K562 (cell line): ENCODE results near the gene SSH3. TPM values are rescaled to one million over a fixed set of nuclear protein-coding genes. Genes with fewer than 3 reads are reported as not detected.

Source experiments
- FOS ChIP-seq: IDR thresholded peaks from 3 replicates; pipeline ENCODE4 v1.6.1; 2011; ENCODE audit not compliant: insufficient read length; ENCODE audit errors: extremely low read depth
- FOXK1 ChIP-seq: sonication (generic); formaldehyde crosslinking; IDR thresholded peaks from 2 replicates; pipeline ENCODE4 v1.8.0; 2022; ENCODE audit warnings: missing genetic modification reagents, mild to moderate bottlenecking, borderline replicate concordance
- FOXK2 ChIP-seq, 2 experiments: fragments of 450-650 bp; IDR thresholded peaks in 1 of 2; conservative IDR thresholded peaks in 1 of 2; 2 replicates each; pipeline ENCODE4 v1.6.1; 2016; ENCODE audit warnings: low read depth in 2 of 2, mild to moderate bottlenecking in 1 of 2
- NFYB ChIP-seq: IDR thresholded peaks from 2 replicates; pipeline ENCODE4 v1.6.1; 2011; ENCODE audit warnings: mild to moderate bottlenecking, moderate library complexity; ENCODE audit not compliant: insufficient read length; ENCODE audit errors: extremely low read depth
- polyA plus RNA-seq, 8 experiments: library from polyadenylated mRNA; depleted of rRNA in 4 of 8; stranded (reverse) in 5 of 8; unstranded in 3 of 8; fragments of >200 nt; fragmentation: Nextera tagmentation in 2 of 8; fragmentation: Illumina TruSeq in 1 of 8; extraction: Ambion mirVana in 2 of 8; extraction: Trizol in 1 of 8; gene quantifications; 2 replicates each; pipeline versions ENCODE4 v1.2.1 to v1.2.3, GENCODE V29; 2011 to 2014; ENCODE audit warnings: inconsistent platforms in 1 of 8, missing spikeins in 1 of 8
- total RNA-seq, 7 experiments: library from RNA; depleted of rRNA in 6 of 7; stranded (reverse); fragments of >200 nt in 6 of 7; fragmentation: Illumina TruSeq in 2 of 7; extraction: Trizol in 2 of 7; gene quantifications; 2 replicates each; pipeline versions ENCODE4 v1.2.1 to v1.2.3, GENCODE V29; 2011 to 2021; ENCODE audit warnings: low replicate concordance in 1 of 7
- TF ChIP-seq, protein P1 (sequence below): fragments of 450-650 bp; IDR thresholded peaks from 2 replicates; pipeline ENCODE4 v1.6.1; 2016; ENCODE audit warnings: mild to moderate bottlenecking, moderate library complexity
- TF ChIP-seq, protein P2 (sequence below): conservative IDR thresholded peaks from 2 replicates; pipeline ENCODE4 v1.6.1; 2011; ENCODE audit warnings: low read depth, mild to moderate bottlenecking, low read length; ENCODE audit not compliant: control insufficient read depth
- TF ChIP-seq, protein P3 (sequence below): fragments of 200-800 bp; sonication (Bioruptor generic); IDR thresholded peaks from 2 replicates; pipeline ENCODE4 v1.6.1; 2017; ENCODE audit warnings: missing genetic modification characterization, missing compliant biosample characterization
- TF ChIP-seq, protein P4 (sequence below): fragments of 450-650 bp; formaldehyde crosslinking; IDR thresholded peaks from 2 replicates; pipeline ENCODE4 v1.4.0; 2020; ENCODE audit warnings: mild to moderate bottlenecking, moderate library complexity

SSH3 gene
- total and polyA plus RNA-seq, 9 of the 15 experiments (the other 6 are each of a cell fraction or from before 2014, with no cell fraction given), result 0.07 to 1.0 (median 0.24) TPM; not detected in 3

DNA sequence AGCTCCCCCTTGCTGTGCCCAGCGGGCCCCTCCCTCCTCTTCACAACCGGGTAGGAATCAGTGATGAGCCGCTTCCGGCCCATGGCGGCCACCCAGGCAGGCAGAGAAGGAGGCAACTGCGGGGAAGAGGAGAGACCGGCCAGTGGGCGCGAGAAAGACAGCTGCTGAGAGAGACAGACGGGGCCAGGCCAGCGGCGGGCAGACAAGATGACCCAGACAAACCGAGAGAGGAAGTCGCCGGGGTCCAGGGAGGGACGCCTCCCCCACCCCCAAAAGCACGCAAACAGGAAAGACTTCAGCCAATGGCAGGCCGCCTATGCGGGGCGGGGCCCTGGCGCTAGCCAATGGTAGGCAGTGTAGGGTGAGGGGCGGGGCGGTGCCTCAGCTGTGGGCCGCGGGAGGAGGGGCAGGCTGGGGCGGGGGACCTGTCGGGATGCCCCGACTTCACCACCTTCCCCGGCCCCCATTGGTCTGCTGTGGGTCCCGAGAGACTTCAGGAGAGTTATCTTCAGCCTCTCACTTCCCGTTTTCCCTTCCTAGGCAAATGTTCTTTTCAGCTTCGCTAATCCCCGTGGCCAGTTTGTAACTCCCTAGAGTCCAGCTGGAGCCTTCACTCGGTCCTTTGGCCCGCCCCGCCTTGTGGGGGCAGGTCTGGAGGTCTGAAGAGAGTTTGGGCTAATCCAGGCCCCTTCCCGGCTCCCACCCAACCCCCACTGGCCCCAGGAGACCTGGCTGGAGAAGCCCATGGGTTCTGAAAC is 50.2 kb downstream of the SSH3 start, which contains the start of gene POLD4 (continued):
- TF ChIP-seq, protein P1, sequence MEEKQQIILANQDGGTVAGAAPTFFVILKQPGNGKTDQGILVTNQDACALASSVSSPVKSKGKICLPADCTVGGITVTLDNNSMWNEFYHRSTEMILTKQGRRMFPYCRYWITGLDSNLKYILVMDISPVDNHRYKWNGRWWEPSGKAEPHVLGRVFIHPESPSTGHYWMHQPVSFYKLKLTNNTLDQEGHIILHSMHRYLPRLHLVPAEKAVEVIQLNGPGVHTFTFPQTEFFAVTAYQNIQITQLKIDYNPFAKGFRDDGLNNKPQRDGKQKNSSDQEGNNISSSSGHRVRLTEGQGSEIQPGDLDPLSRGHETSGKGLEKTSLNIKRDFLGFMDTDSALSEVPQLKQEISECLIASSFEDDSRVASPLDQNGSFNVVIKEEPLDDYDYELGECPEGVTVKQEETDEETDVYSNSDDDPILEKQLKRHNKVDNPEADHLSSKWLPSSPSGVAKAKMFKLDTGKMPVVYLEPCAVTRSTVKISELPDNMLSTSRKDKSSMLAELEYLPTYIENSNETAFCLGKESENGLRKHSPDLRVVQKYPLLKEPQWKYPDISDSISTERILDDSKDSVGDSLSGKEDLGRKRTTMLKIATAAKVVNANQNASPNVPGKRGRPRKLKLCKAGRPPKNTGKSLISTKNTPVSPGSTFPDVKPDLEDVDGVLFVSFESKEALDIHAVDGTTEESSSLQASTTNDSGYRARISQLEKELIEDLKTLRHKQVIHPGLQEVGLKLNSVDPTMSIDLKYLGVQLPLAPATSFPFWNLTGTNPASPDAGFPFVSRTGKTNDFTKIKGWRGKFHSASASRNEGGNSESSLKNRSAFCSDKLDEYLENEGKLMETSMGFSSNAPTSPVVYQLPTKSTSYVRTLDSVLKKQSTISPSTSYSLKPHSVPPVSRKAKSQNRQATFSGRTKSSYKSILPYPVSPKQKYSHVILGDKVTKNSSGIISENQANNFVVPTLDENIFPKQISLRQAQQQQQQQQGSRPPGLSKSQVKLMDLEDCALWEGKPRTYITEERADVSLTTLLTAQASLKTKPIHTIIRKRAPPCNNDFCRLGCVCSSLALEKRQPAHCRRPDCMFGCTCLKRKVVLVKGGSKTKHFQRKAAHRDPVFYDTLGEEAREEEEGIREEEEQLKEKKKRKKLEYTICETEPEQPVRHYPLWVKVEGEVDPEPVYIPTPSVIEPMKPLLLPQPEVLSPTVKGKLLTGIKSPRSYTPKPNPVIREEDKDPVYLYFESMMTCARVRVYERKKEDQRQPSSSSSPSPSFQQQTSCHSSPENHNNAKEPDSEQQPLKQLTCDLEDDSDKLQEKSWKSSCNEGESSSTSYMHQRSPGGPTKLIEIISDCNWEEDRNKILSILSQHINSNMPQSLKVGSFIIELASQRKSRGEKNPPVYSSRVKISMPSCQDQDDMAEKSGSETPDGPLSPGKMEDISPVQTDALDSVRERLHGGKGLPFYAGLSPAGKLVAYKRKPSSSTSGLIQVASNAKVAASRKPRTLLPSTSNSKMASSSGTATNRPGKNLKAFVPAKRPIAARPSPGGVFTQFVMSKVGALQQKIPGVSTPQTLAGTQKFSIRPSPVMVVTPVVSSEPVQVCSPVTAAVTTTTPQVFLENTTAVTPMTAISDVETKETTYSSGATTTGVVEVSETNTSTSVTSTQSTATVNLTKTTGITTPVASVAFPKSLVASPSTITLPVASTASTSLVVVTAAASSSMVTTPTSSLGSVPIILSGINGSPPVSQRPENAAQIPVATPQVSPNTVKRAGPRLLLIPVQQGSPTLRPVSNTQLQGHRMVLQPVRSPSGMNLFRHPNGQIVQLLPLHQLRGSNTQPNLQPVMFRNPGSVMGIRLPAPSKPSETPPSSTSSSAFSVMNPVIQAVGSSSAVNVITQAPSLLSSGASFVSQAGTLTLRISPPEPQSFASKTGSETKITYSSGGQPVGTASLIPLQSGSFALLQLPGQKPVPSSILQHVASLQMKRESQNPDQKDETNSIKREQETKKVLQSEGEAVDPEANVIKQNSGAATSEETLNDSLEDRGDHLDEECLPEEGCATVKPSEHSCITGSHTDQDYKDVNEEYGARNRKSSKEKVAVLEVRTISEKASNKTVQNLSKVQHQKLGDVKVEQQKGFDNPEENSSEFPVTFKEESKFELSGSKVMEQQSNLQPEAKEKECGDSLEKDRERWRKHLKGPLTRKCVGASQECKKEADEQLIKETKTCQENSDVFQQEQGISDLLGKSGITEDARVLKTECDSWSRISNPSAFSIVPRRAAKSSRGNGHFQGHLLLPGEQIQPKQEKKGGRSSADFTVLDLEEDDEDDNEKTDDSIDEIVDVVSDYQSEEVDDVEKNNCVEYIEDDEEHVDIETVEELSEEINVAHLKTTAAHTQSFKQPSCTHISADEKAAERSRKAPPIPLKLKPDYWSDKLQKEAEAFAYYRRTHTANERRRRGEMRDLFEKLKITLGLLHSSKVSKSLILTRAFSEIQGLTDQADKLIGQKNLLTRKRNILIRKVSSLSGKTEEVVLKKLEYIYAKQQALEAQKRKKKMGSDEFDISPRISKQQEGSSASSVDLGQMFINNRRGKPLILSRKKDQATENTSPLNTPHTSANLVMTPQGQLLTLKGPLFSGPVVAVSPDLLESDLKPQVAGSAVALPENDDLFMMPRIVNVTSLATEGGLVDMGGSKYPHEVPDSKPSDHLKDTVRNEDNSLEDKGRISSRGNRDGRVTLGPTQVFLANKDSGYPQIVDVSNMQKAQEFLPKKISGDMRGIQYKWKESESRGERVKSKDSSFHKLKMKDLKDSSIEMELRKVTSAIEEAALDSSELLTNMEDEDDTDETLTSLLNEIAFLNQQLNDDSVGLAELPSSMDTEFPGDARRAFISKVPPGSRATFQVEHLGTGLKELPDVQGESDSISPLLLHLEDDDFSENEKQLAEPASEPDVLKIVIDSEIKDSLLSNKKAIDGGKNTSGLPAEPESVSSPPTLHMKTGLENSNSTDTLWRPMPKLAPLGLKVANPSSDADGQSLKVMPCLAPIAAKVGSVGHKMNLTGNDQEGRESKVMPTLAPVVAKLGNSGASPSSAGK, result no peak
- TF ChIP-seq, protein P2, sequence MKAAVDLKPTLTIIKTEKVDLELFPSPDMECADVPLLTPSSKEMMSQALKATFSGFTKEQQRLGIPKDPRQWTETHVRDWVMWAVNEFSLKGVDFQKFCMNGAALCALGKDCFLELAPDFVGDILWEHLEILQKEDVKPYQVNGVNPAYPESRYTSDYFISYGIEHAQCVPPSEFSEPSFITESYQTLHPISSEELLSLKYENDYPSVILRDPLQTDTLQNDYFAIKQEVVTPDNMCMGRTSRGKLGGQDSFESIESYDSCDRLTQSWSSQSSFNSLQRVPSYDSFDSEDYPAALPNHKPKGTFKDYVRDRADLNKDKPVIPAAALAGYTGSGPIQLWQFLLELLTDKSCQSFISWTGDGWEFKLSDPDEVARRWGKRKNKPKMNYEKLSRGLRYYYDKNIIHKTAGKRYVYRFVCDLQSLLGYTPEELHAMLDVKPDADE, result peak; percentile 38; the same call in 1 of the 2 replicates
- TF ChIP-seq FOS, result peak; percentile 84
- TF ChIP-seq FOXK1, result no peak
- TF ChIP-seq NFYB, result peak; percentile 62
- TF ChIP-seq, protein P3, sequence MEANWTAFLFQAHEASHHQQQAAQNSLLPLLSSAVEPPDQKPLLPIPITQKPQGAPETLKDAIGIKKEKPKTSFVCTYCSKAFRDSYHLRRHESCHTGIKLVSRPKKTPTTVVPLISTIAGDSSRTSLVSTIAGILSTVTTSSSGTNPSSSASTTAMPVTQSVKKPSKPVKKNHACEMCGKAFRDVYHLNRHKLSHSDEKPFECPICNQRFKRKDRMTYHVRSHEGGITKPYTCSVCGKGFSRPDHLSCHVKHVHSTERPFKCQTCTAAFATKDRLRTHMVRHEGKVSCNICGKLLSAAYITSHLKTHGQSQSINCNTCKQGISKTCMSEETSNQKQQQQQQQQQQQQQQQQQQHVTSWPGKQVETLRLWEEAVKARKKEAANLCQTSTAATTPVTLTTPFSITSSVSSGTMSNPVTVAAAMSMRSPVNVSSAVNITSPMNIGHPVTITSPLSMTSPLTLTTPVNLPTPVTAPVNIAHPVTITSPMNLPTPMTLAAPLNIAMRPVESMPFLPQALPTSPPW, result peak; percentile 99
- TF ChIP-seq FOXK2 (conservative IDR thresholded peaks at IDR 0.05 in 1 of 2, IDR thresholded peaks at IDR 0.05 in 1 of 2; ENCODE audit: low read depth in 2 of 2), result peak; percentile 44 to 46; a peak in 1 of 4 replicates
- TF ChIP-seq, protein P4, sequence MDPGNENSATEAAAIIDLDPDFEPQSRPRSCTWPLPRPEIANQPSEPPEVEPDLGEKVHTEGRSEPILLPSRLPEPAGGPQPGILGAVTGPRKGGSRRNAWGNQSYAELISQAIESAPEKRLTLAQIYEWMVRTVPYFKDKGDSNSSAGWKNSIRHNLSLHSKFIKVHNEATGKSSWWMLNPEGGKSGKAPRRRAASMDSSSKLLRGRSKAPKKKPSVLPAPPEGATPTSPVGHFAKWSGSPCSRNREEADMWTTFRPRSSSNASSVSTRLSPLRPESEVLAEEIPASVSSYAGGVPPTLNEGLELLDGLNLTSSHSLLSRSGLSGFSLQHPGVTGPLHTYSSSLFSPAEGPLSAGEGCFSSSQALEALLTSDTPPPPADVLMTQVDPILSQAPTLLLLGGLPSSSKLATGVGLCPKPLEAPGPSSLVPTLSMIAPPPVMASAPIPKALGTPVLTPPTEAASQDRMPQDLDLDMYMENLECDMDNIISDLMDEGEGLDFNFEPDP (CRISPR knock-in tag), result no peak
